IPS-18a (cell line): ENCODE measurements around the gene RNF115.
"Not testable (repeated sequence)": the region's sequence is repeated elsewhere in the genome, so short reads cannot be mapped to it uniquely, and the experiment has no call there.

ENCODE experiments used
- H3K27ac ChIP-seq: one replicate; pipeline ENCODE4 v1.5.1; 2013; ENCODE audit warnings: low read length
- H3K27me3 ChIP-seq: one replicate; pipeline ENCODE4 v1.6.1; 2013; ENCODE audit warnings: mild to moderate bottlenecking, low read length; ENCODE audit not compliant: control insufficient read depth, insufficient read depth
- H3K36me3 ChIP-seq: one replicate; pipeline ENCODE4 v1.6.1; 2013; ENCODE audit warnings: low read depth, low read length; ENCODE audit not compliant: control insufficient read depth
- H3K4me1 ChIP-seq: one replicate; pipeline ENCODE4 v1.6.1; 2013; ENCODE audit warnings: low read depth, low read length; ENCODE audit not compliant: control insufficient read depth
- H3K4me3 ChIP-seq: one replicate; pipeline ENCODE4 v1.5.1; 2013; ENCODE audit warnings: low read length
- H3K9ac ChIP-seq: one replicate; pipeline ENCODE4 v1.6.1; 2013; ENCODE audit warnings: mild to moderate bottlenecking, low read length, moderate library complexity
- H3K9me3 ChIP-seq: one replicate; pipeline ENCODE4 v1.6.1; 2013; ENCODE audit warnings: low read depth, low read length; ENCODE audit not compliant: control insufficient read depth

Gene RNF115

DNA sequence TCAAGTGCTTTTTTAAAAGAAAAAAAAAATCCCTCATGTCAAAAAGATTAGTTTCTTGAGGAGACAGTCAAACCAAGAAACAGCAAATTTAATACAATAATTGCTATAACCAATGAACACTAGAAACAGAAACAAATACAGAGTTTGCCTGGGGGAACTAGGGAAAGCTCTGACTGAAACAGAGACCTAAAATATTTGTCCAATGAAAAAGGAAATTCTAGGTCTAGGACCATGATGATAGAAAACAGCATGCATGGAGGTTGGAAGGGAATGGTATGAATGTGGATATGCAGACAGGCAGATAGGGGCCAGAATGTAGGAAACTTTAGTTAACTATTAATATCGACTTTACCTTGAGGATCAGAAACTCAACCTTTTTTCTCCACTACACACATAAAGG lies 31.4 kb downstream of the RNF115 start:
- H3K27ac ChIP-seq = no peak overlapping the region
- H3K36me3 ChIP-seq = no peaks in the 10 kb centered on the region
- H3K4me3 ChIP-seq = no peak overlapping the region
- peaks cover 5% of the 10 kb centered on the region for H3K9me3 ChIP-seq
- no peaks in the 10 kb centered on the region for H3K27me3 ChIP-seq
- H3K4me1 ChIP-seq = no peaks in the 10 kb centered on the region
- no peak overlapping the region for H3K9ac ChIP-seq

DNA sequence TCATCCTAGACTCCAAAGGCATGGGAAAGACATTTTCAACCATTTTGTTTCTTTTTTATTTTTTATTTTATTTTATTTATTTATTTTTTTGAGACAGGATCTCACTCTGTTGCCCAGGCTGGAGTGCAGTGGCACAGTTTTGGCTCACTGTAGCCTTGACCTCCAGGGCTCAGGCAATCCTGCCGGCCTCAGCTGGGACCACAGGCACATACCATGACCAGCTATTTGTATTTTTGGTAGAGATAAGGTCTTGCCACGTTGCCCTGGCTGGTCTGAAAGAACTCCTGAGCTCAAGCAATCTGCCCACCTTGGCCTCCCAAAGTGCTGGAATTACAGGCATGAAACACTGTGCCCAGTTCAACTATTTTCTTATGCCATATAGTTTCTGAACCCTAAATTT lies 32.0 kb downstream of the RNF115 start:
- not testable (repeated sequence) for H3K36me3 ChIP-seq, H3K9me3 ChIP-seq, H3K4me1 ChIP-seq, H3K9ac ChIP-seq, H3K27me3 ChIP-seq, H3K27ac ChIP-seq, H3K4me3 ChIP-seq

DNA sequence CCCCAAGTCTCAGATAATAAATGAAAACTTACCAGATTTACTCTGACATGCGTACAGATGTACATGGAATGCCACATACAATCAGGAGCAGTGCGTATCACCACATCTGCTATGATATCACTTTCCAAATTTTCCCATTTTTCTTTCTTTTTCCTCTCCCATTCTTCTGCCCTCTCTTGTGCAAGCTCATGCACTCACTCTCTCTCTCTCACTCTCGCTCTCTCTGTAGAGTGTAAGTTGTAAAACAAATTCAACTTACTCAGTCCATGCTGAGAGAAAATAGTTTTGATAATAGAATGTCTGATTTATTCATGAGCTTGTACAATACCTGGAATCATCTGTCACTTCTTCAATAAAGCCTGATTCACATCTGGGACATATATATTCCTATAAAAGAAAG lies 35.3 kb downstream of the RNF115 start:
- Histone ChIP-seq H3K9me3 (no peaks in the 10 kb centered on the region), H3K4me3 (no peak overlapping the region), H3K4me1 (no peaks in the 10 kb centered on the region), H3K27me3 (no peaks in the 10 kb centered on the region), H3K27ac (no peak overlapping the region), H3K9ac (no peak overlapping the region), H3K36me3 (no peaks in the 10 kb centered on the region)

DNA sequence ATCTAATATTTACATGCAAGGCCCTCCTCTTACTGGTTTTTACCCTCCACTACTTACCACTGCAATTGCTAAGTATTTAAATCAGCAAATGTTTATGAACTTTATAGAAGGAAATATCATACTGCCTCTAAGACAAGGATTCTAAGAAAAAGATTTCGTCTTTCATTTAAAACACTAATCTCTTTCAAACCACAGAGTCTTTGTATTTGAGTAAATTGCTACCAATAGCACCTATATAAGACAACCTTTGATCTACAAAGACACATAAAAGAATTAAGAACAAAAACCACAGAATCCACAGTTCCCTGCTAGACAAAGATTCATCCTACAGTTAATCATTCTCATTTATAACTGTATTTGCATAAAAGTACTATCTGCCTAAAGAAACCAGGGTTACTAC lies 37.6 kb downstream of the RNF115 start:
- H3K36me3 ChIP-seq = no peaks in the 10 kb centered on the region
- no peak overlapping the region for H3K4me3 ChIP-seq
- H3K27me3 ChIP-seq = no peaks in the 10 kb centered on the region
- no peak overlapping the region for H3K9ac ChIP-seq
- H3K4me1 ChIP-seq = no peaks in the 10 kb centered on the region
- no peaks in the 10 kb centered on the region for H3K9me3 ChIP-seq
- H3K27ac ChIP-seq = no peak overlapping the region

DNA sequence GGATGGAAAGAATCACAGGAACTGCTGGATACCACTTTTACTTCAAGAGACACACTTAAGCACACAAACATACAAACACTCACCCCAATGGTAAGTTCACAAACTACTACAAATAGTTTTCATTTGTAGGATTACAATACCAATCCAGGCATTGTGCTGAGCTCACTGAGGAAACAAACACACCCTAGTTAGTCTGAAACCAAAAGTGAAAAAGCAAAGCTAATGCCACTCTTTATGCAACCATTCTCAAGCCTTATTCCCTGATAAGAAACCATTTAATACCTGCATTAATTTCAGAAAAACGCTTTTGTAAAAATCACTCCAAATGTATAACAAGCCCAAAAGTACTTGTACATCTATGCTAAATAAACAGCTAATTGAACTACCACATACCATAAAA lies 38.3 kb downstream of the RNF115 start:
- Histone ChIP-seq H3K36me3 (no peaks in the 10 kb centered on the region), H3K4me1 (no peaks in the 10 kb centered on the region), H3K9ac (no peak overlapping the region)

DNA sequence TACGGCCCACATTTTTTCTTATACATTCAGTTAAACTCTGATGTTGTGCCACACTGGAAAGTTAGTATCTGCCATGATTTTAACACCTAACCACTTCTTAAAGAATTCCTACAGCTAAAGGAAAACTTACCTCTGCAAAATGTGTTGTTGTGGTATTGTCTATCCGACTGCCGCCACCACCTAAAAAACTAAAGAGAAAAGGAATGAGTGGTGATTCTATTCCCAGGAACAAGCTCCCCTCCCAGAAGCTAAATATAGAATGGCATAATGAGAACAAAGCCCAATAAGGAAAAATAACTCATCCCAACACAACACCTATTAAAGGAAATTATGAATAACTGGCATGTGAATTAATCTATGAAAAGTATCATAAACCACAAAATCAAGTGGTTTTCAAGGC lies 39.5 kb downstream of the RNF115 start:
- Histone ChIP-seq H3K4me1 (no peaks in the 10 kb centered on the region), H3K27ac (no peak overlapping the region)

More for the DNA sequence above, 38.3 kb downstream of the RNF115 start:
- Histone ChIP-seq H3K9me3 (no peaks in the 10 kb centered on the region), H3K27ac (no peak overlapping the region), H3K4me3 (no peak overlapping the region), H3K27me3 (no peaks in the 10 kb centered on the region)

DNA sequence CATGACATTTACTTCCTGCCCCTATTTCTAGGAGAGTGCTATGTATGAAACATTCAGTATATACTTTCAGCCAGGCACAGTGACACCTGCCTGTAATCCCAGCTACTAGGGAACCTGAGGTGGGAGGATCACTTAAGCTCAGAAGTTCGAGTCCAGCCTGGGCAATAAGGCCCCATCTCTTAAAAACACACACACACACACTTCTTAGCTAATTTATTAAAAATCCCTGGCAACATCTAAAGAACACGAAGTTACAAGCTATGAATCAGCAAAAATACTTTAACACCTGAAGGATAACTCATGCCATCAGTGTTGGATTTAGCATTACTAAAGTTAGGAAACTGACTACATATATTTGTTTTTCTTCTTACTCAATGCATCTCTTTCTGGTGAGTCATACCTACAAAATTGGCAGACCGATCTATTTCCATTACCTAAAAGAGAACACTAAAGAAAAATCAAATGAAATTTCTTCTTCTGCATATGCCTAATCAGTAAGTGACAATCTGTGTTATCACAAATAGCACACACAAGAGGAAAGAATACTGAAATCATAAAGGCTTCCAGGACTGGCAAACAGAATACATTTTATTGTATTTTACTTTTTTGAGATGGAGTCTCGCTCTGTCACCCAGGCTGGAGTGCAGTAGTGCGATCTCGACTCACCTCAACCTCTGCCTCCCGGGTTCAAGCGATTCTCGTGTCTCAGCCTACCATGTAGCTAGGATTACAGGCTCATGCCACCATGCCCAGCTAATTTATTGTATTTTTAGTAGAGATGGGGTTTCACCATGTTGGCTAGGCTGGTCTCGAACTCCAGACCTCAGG lies 41.4 kb downstream of the RNF115 start:
- no peaks in the 10 kb centered on the region for H3K27me3 ChIP-seq
- H3K36me3 ChIP-seq = no peaks in the 10 kb centered on the region
- no peak overlapping the region for H3K27ac ChIP-seq
- no peaks in the 10 kb centered on the region for H3K9me3 ChIP-seq
- no peaks in the 10 kb centered on the region for H3K4me1 ChIP-seq
- H3K9ac ChIP-seq = no peak overlapping the region
- no peak overlapping the region for H3K4me3 ChIP-seq

More for the DNA sequence above, 39.5 kb downstream of the RNF115 start:
- no peaks in the 10 kb centered on the region for H3K27me3 ChIP-seq
- no peak overlapping the region for H3K9ac ChIP-seq
- no peaks in the 10 kb centered on the region for H3K36me3 ChIP-seq
- no peaks in the 10 kb centered on the region for H3K9me3 ChIP-seq
- no peak overlapping the region for H3K4me3 ChIP-seq

DNA sequence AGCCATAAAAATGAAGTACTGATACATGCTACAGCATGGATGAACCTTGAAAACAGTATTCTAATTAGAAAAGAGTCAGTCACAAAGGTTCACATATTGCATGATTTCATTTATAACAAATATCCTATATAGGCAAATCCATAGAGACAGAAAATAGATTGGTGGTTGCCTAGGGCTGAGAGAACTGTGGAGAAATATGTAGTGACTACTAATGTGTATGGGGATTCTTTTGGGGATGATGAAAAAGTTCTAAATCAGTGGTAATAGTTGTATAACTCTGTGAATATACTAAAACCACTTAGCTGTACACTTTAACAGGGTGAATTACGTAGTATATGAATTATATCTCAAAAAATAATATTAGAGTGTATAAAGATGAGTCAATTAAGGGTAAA lies 45.8 kb downstream of the RNF115 start:
- Histone ChIP-seq H3K4me3 (no peak overlapping the region), H3K9me3 (no peaks in the 10 kb centered on the region), H3K27ac (no peak overlapping the region), H3K27me3 (no peaks in the 10 kb centered on the region), H3K36me3 (no peaks in the 10 kb centered on the region), H3K9ac (no peak overlapping the region), H3K4me1 (no peaks in the 10 kb centered on the region)

DNA sequence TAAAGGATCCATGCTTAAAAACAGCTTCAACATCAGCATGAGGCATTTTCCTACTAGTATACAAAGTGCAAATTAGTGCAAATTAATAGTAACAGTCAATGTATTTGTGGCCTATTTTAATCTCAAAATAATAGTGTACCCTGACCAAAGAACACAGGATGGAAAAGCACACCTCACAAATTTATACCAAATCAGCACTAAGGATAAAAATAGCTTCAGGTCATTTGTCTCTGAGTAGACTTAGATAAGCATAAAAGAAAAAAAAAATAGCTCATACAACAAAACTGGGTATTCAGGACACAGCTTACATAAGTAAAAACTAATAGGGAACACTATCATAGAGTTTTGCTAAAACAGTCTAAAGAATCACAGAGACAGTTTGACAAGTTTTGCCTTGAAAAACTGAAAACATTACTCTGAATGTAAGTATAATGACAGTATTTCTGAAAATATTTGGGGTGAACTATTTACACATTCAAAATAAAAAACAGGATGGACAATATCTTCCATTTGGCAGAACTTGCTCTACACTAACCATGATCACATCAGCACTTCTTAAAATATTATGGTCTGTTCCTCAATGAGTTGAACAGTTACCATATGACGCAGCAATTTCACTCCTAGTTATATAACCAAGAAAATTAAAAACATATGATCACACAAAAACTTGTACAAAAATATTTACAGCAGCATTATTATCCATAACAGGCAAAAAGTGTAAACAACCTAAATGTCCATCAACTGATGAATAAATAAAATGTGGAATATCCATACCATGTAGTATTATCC lies 46.3 kb downstream of the RNF115 start:
- H3K27me3 ChIP-seq = no peaks in the 10 kb centered on the region
- no peaks in the 10 kb centered on the region for H3K4me1 ChIP-seq
- H3K4me3 ChIP-seq = no peak overlapping the region
- no peaks in the 10 kb centered on the region for H3K36me3 ChIP-seq
- H3K9me3 ChIP-seq = no peaks in the 10 kb centered on the region
- no peak overlapping the region for H3K9ac ChIP-seq
- H3K27ac ChIP-seq = no peak overlapping the region

DNA sequence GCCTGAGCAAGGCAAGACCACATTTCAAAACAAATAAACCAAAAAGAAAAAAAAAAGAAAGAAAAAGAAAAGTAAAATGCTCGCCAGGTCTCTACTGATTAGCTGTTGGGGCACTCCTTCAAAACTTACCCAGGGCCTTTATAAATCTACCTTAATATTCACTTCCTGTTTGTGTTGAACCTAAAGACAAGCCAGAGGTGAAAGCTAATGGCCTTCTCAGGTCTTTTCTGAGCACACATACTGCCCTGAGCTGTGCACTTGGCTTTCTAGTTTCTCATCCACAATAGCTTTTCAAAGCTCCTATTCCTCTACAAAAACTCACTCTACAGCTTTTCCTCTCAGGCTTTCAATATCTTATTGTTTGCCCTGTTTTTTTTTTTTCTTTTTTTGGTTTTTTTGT lies 50.5 kb downstream of the RNF115 start:
- no peak overlapping the region for H3K9ac ChIP-seq
- H3K27ac ChIP-seq = no peak overlapping the region
- H3K9me3 ChIP-seq = no peaks in the 10 kb centered on the region
- H3K36me3 ChIP-seq = peaks cover 3% of the 10 kb centered on the region
- no peaks in the 10 kb centered on the region for H3K27me3 ChIP-seq
- no peaks in the 10 kb centered on the region for H3K4me1 ChIP-seq
- H3K4me3 ChIP-seq = no peak overlapping the region

DNA sequence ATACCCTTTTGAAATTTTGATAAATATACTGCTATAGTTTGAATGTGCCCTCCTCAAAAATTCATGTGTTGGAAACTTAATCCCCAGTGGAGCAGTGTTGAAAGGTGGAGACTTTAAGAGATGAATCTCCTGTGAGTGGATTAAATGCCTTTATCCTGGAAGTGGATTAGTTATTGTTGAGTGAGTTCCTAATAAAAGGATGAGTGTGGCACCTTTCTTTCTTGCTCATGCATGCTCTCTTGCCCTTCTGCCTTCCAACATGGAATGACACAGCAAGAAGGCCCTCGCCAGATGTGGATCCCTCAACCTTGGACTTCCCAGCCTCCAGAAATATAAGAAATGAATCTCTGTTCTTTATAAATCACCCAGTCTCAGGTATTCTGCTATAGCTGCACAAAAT lies 52.8 kb downstream of the RNF115 start:
- H3K36me3 ChIP-seq = peaks cover 3% of the 10 kb centered on the region
- no peaks in the 10 kb centered on the region for H3K27me3 ChIP-seq
- no peak overlapping the region for H3K9ac ChIP-seq
- H3K4me1 ChIP-seq = no peaks in the 10 kb centered on the region
- H3K27ac ChIP-seq = no peak overlapping the region
- no peak overlapping the region for H3K4me3 ChIP-seq
- no peaks in the 10 kb centered on the region for H3K9me3 ChIP-seq

DNA sequence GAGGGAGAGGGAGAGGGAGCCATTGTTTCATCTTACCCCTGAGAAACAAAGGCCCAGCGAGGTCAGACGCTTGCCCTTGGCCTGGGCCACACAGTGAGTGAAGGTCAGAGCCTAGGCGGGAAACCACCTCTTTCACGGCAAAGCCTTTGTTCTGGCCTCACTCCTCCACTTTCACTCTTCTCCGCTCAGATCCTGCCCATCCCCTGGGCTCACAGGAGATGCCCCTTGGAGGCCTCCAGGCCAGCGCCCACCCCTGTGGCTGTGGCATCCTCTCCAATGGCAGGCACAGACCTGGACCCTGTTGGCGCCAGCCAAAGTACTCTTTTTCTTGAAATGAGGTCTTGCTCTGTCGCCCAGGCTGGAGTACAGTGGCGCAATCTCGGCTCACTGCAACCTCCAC lies 55.9 kb downstream of the RNF115 start:
- not testable (repeated sequence) for H3K27ac ChIP-seq, H3K9ac ChIP-seq, H3K4me3 ChIP-seq, H3K36me3 ChIP-seq, H3K27me3 ChIP-seq, H3K9me3 ChIP-seq, H3K4me1 ChIP-seq
